ENCODE results near the gene CLDN9. TPM values are rescaled to one million over a fixed set of nuclear protein-coding genes. Genes with fewer than 3 reads are reported as not detected.

The CLDN9 gene
- total and polyA plus RNA-seq, 9 of the 15 experiments (the other 6 are each of a cell fraction or from before 2014, with no cell fraction given), result 0.12 to 0.44 (median 0.22) TPM; not detected in 4

- Histone ChIP-seq H3K9me3 (replicated peaks; ENCODE audit: control insufficient read depth, insufficient read depth, low read depth, low read length) (no peaks in the 10 kb centered on the region), H3K9ac (ENCODE audit: insufficient read depth in 1 of 2, low read depth in 2 of 2, low read length in 2 of 2) (no peak overlapping the region), H3K4me2 (ENCODE audit: insufficient read depth, low read length) (no peak overlapping the region), H4K20me1 (replicated peaks; ENCODE audit: control insufficient read depth, insufficient read depth, low read length) (no peaks in the 10 kb centered on the region), H3K27ac (ENCODE audit: extremely low read depth, low read depth, low read length) (no peak overlapping the region), H3K4me3 (no peak overlapping the region), H3K36me3 (ENCODE audit: control insufficient read depth, insufficient read depth, low read length) (no peaks in the 10 kb centered on the region), H3K79me2 (ENCODE audit: control insufficient read depth, insufficient read depth, low read length) (no peaks in the 10 kb centered on the region), H3K9me1 (ENCODE audit: control insufficient read depth, insufficient read depth, low read length) (no peaks in the 10 kb centered on the region), H3K27me3 (ENCODE audit: control insufficient read depth in 2 of 2, insufficient read depth in 2 of 2, low read length in 2 of 2) (no peaks in the 10 kb centered on the region), H2AFZ (ENCODE audit: low read depth, low read length) (no peak overlapping the region), H3K4me1 (replicated peaks in 1 of 2; ENCODE audit: control insufficient read depth in 2 of 2, insufficient read depth in 2 of 2, low read length in 2 of 2) (peaks cover 0 to 41% of the 10 kb centered on the region in 2 experiments; a peak in 2 of 5 replicates)
- BruUV-seq (replicated peaks), result no TSS peak
- no peak for ATAC-seq
- DNase-seq (ENCODE audit: extremely low read depth in 1 of 4, low spot score in 3 of 4), result no peak
- POLR2A ChIA-PET, result interaction anchor here (0.8 to 1.0 kb wide), 2 partner anchors 12 to 28 kb away, joined by 3 read pairs; no protein-coding TSS in a partner anchor
- no peak for FAIRE-seq
- TF ChIP-seq C11orf30 (IDR thresholded peaks at IDR 0.05; ENCODE audit: low read depth) (no peak), ARID3B (CRISPR knock-in tag; IDR thresholded peaks at IDR 0.05; ENCODE audit: borderline replicate concordance) (no peak), SAFB (IDR thresholded peaks at IDR 0.05; ENCODE audit: borderline replicate concordance, low read depth, low read length) (no peak), ZNF280A (IDR thresholded peaks at IDR 0.05; ENCODE audit: low read depth, partially characterized antibody) (no peak), CREBBP (IDR thresholded peaks at IDR 0.05; ENCODE audit: low read depth, low read length) (no peak), ZNF75A (CRISPR knock-in tag; IDR thresholded peaks at IDR 0.05) (no peak), SMAD2 (IDR thresholded peaks at IDR 0.05; ENCODE audit: low read depth, low read length) (no peak), MAZ (CRISPR knock-in tag; conservative IDR thresholded peaks at IDR 0.05 in 1 of 2, IDR thresholded peaks at IDR 0.05 in 1 of 2) (no peak)
- WGBS (ENCODE audit: insufficient coverage, low coverage, missing lambda C conversion rate), result 37% methylated on average over 7 of the region's 10 CpGs
- intact Hi-C loops (cut with micrococcal nuclease) (no loop called here), in situ Hi-C loops (cut with MboI) (no loop called here)
- CTCF ChIA-PET (ENCODE audit: low intra/inter-chr PET ratio), result no interaction called here
Measured at GRCh38 chr16:2990891-2991290, 21.8 kb upstream of the CLDN9 start.
